ENCODE data around the gene OXA1L.
A peak's percentile ranks its signal among the peaks of the same experiment; 100 is the strongest.
"Not testable (repeated sequence)": the region's sequence is repeated elsewhere in the genome, so short reads cannot be mapped to it uniquely, and the experiment has no call there.

Gene OXA1L

GRCh38 chr14:22766457-22767322 is at the start of gene OXA1L:
TSS of gene OXA1L (plus strand) at chr14:22766688. CDS start at chr14:22766702, 14 bp downstream.
- peak; percentile 97 for DNase-seq

- no peak for DNase-seq
Observed at GRCh38 chr14:22718091-22718490, 48.4 kb upstream of the OXA1L start.

DNA sequence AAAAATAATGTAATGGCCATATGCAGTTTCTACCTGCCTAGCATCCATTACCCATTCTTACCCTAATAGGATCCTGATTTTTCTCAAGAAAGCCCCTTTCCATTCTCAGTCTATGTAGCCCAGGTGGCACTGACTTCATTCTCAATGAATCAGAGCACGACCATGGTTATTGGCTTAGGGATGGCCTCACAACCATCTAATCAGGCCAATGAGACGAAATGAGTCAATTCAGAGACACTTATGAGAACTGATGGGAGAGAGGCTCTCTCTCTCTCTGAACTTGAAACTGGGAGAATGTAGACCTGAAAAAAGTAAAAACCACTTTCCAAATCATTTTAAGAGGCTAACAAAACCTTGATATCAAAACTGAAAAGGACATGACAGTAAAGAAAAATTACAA is 45.3 kb upstream of the OXA1L start:
- DNase-seq: no peak

DNA sequence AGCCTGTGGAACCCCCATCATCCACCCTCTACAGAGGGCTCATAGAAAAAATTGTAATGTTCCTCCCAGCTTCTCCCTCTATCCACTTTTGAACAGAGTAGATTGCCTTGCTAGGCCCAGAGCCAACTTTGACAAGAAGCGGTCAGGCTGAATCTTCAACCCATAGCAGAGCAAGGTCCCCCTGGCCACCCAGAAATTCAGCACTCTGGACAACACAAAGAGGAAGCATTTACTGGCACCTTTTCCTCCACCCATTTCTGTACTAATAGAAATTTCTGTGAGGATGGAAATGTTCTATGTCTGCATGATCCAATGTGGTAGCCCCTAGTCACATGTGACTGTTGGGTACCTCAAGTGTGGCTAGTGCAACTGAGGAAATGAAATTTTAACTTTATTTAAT is 42.7 kb upstream of the OXA1L start:
- no peak for DNase-seq

DNA sequence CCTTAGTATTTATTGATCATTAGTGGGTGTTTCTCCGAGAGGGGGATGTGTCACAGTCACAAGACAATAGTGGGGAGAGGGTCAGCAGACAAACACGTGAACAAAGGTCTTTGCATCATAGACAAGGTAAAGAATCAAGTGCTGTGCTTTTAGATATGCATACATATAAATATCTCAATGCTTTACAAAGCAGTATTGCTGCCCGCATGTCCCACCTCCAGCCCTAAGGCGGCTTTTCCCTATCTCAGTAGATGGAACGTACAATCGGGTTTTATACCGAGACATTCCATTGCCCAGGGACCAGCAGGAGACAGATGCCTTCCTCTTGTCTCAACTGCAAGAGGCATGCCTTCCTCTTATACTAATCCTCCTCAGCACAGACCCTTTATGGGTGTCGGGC is 41.6 kb upstream of the OXA1L start:
- DNase-seq: not testable (repeated sequence)

- DNase-seq: not testable (repeated sequence)
Observed at GRCh38 chr14:22725374-22725773, 41.1 kb upstream of the OXA1L start.

DNA sequence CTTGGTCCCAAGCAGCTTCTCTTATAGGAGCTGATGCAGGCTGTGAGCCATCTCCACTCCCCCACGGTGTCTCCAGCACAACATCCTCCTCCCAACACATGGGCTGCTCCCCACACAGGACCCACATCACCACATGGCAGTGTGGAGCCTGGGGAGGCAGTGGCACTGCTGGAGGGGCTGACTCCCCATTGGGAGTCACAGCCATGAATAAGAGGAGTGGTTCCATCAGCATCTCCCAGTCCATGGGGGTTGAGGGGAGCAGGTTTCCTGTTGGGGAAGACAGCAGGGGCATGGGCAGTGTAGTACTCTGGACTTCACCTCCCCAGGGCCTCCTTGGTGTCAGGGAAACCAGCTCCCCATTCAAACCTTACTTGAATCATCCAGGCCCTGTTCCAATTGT is 40.5 kb upstream of the OXA1L start:
- no peak for DNase-seq

- DNase-seq: not testable (repeated sequence)
Observed at GRCh38 chr14:22732062-22732461, 34.4 kb upstream of the OXA1L start.

- DNase-seq: no peak
Observed at GRCh38 chr14:22733829-22734228, 32.7 kb upstream of the OXA1L start.

DNA sequence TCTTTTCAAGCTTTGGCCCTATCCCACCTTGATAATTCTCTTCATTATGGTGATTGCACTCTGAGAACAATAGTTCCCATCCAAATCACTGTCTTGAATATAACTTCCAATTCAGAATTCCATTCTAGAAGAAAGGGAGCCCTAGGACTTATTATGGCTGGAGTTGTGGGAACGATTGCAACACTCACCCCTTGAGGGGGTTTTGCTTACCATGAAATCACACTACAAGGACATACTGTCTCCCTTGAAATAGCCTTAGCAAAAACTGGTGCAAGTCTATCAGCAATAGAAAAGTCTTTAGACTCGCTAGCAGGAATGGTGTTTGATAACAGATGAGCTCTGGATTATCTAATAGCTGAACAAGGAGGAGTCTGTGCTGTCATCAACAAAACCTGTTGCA is 31.4 kb upstream of the OXA1L start:
- DNase-seq: no peak

GRCh38 chr14:22736384-22736783 is 30.1 kb upstream of the OXA1L start:
- DNase-seq: not testable (repeated sequence)

- no peak for DNase-seq
Observed at GRCh38 chr14:22737052-22737451, 29.4 kb upstream of the OXA1L start.

DNA sequence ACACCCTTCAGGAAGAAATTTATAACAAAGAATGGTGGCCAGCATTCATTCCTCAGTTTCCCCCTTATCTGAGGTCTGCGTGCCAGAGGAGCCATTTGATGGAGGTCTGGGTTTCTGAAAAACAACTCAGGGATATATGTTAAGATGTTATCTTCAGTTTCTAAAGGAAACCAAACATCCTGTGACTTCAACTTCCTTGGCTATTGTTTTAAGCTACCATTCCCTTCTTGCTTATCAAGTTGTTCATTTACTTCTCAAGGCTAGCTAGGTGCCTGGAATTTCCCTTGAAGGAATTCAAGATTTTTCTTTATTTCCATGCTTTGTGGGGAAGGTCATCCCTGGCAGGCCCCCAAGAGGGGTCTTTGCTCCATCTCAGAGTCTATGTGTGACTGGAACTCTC is 27.1 kb upstream of the OXA1L start:
- no peak for DNase-seq

DNA sequence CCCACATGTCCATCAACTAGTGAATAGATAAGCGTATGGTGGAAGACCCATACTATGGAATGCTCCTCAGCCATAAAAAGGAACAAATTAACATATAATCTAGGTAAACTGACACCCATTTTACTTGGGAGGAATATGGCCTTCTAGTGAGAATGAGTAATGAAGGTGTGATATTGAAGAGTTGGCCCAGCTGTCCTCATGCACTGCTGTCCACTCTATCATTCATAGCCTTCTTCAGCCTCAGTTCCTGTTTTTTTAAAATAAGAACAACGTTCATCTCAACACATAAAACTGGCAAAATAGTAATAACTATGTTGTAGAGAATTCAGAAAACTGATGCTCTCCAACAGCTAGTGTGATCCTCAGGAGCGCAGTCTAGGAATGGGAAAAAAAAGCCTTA is 26.5 kb upstream of the OXA1L start:
- no peak for DNase-seq

GRCh38 chr14:22747769-22748168 is 18.7 kb upstream of the OXA1L start:
- DNase-seq: no peak

DNA sequence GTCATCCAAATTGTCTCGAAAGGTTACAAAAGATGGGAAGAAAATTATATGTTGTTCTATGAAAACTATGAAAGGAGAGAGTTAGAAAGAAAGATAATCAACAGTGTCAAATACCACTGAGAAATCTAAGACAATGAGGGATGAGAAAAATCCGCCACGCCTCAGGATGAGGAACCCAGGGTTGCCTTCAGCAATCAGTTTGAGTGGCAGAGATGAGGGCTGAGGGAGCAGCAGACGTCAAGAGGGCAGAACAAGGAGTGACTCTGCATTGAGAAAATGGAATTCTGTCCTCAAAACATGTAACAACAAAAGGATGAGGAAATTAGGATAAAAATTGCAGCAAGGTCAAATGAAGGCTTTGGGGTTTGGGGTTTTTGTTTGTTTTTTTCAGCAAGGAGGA is 18.3 kb upstream of the OXA1L start:
- DNase-seq: no peak

- DNase-seq: peak; percentile 78 to 90
Observed at GRCh38 chr14:22748631-22749068, 17.8 kb upstream of the OXA1L start.

GRCh38 chr14:22752422-22752821 is 14.1 kb upstream of the OXA1L start:
- DNase-seq: no peak

DNA sequence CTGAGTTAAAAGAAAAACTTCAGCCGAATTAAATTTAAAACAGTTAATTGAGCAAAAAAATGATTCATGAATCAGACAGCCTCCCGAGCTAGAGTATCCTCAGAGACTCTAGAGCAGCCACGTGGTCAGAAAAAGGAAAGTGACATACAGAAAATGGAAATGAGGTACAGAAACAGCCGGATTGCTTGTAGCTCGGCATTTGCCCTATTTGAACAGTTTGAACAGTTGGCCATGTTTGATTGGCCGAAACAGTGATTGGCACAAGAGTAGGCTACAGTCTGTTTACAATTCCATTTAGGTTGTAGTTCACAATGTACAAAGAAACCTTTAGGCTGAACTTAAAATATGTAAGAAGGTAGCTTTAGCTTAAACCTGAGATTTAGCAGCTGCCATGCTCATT is 12.9 kb upstream of the OXA1L start:
- DNase-seq: no peak

- not testable (repeated sequence) for DNase-seq
Observed at GRCh38 chr14:22757972-22758650, 8.4 kb upstream of the OXA1L start.

DNA sequence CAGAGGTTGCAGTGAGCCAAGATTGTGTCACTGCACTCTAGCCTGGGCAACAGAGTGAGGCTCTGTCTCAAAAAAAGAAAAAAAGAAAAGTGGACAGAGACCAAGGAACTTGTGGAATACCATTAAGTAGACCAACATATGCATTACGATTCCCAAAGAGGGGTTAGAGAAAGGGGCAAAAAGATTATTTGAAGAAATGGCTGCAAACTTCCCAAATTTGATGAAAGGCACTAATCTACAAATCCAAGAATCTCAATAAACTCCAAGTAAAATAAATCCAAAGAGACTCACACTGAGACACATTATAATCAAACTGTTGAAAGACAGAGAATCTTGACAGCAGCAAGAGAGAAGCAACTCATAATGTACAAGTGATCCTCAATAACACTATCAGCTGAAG is 4.8 kb upstream of the OXA1L start:
- no peak for DNase-seq

DNA sequence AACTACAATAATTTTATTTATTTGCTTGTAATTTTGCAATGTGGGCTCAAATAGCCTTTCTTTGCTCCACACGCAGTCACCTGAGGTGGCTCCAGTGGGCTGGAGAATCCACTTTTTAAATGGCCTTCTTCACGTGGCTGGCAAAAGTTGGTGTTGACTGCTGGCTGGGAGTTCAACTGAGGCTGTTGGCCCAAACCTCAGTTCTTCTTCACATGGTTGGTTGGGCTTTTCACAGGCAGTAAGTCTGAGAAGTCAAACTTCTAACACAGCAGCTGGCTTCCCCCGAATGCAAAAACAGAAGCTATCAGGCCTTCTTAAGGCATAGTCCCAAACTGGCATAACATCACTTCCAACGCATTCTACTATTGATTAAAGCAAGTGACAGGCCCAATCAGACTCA is 2.1 kb upstream of the OXA1L start:
- DNase-seq: no peak

GRCh38 chr14:22767323-22767589 is 768 bp downstream of the OXA1L start:
- DNase-seq: no peak

GRCh38 chr14:22768947-22769346 is 2.5 kb downstream of the OXA1L start:
- no peak for DNase-seq

DNA sequence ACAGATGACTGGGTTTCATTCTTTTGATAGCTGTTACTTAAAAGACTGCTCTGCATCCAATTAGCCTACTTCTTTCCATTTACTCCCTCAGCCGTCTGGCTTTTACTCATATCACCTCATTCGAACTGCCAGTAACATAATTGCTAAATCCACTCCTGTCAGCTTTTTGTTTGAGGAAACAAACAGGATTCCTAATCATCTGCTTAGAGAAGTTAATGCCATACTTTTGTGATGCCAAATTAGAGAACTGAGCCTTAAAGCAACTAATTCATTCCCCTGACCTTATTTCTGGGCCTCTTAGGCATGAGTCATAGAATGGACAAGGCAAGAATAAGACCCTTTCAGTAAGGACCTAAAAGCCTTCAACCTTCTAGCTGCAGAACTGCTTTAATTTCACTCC is 2.9 kb downstream of the OXA1L start:
- no peak for DNase-seq

All from Kasumi-1 (cell line).